ENCODE measurements around the gene MPL. TPM values are rescaled to one million over a fixed set of nuclear protein-coding genes. Genes with fewer than 3 reads are reported as not detected.
A peak's percentile ranks its signal among the peaks of the same experiment; 100 is the strongest.

Gene MPL
- total RNA-seq, 2 donors from 2014 or later: 0.94 to 16.6 TPM

- Mint-ChIP-seq H3K4me1 (peaks cover 25% of the 10 kb centered on the region), H3K27me3 (no peaks in the 10 kb centered on the region), H3K36me3 (ENCODE audit: low read depth) (peaks cover 3% of the 10 kb centered on the region), H3K4me3 (peak overlapping the region; percentile 93), H3K27ac (peak overlapping the region; percentile 82)
- DNase-seq: no peak
- no peaks in the 10 kb centered on the region for H3K9me3 ChIP-seq (ENCODE audit: control insufficient read depth, low read length, poor library complexity, severe bottlenecking)
- ATAC-seq: peak; percentile 32
Measured at GRCh38 chr1:43358121-43358745, 20.6 kb downstream of the MPL start.

- ATAC-seq: peak; percentile 99
- no peaks in the 10 kb centered on the region for H3K9me3 ChIP-seq (ENCODE audit: control insufficient read depth, low read length, poor library complexity, severe bottlenecking)
- Mint-ChIP-seq H3K27ac (peak within 1 kb of the TSS; percentile 82), H3K36me3 (ENCODE audit: low read depth) (peaks cover 6% of the 10 kb centered on the region), H3K4me3 (peak within 1 kb of the TSS; percentile 93), H3K4me1 (peaks cover 28% of the 10 kb centered on the region), H3K27me3 (no peaks in the 10 kb centered on the region)
- DNase-seq: peak; percentile 94 to 96 (median 95)
Measured at GRCh38 chr1:43358746-43359693, 21.4 kb downstream of the MPL start, which contains the start of gene CDC20. TSS of gene CDC20 (plus strand) at chr1:43358981. CDS start at chr1:43359216, 235 bp downstream.

GRCh38 chr1:43359696-43360095 is 22.1 kb downstream of the MPL start:
- no peaks in the 10 kb centered on the region for H3K27me3 Mint-ChIP-seq
- peak overlapping the region; percentile 16 for H3K27ac Mint-ChIP-seq
- peaks cover 27% of the 10 kb centered on the region for H3K4me1 Mint-ChIP-seq
- H3K4me3 Mint-ChIP-seq: peak overlapping the region; percentile 93
- ATAC-seq (no peak), DNase-seq (no peak)
- peaks cover 7% of the 10 kb centered on the region for H3K36me3 Mint-ChIP-seq (ENCODE audit: low read depth)
- H3K9me3 ChIP-seq (ENCODE audit: control insufficient read depth, low read length, poor library complexity, severe bottlenecking): no peaks in the 10 kb centered on the region

- no peaks in the 10 kb centered on the region for H3K9me3 ChIP-seq (ENCODE audit: control insufficient read depth, low read length, poor library complexity, severe bottlenecking)
- Mint-ChIP-seq H3K27ac (peak overlapping the region; percentile 8), H3K36me3 (ENCODE audit: low read depth) (peaks cover 7% of the 10 kb centered on the region), H3K4me3 (no peak overlapping the region), H3K4me1 (peaks cover 33% of the 10 kb centered on the region), H3K27me3 (no peaks in the 10 kb centered on the region)
- no peak for ATAC-seq
- DNase-seq: no peak
Measured at GRCh38 chr1:43360616-43361015, 23.0 kb downstream of the MPL start.

GRCh38 chr1:43363283-43363934 is 25.8 kb downstream of the MPL start:
- Mint-ChIP-seq H3K27me3 (no peaks in the 10 kb centered on the region), H3K4me1 (peaks cover 43% of the 10 kb centered on the region), H3K4me3 (no peak overlapping the region), H3K36me3 (ENCODE audit: low read depth) (peaks cover 12% of the 10 kb centered on the region), H3K27ac (peak overlapping the region; percentile 90)
- DNase-seq (no peak), ATAC-seq (no peak)
- H3K9me3 ChIP-seq (ENCODE audit: control insufficient read depth, low read length, poor library complexity, severe bottlenecking): no peaks in the 10 kb centered on the region

- ATAC-seq (no peak), DNase-seq (no peak)
- Mint-ChIP-seq H3K4me3 (no peak overlapping the region), H3K27me3 (no peaks in the 10 kb centered on the region), H3K27ac (peak overlapping the region; percentile 90), H3K36me3 (ENCODE audit: low read depth) (peaks cover 12% of the 10 kb centered on the region), H3K4me1 (peaks cover 47% of the 10 kb centered on the region)
- H3K9me3 ChIP-seq (ENCODE audit: control insufficient read depth, low read length, poor library complexity, severe bottlenecking): no peaks in the 10 kb centered on the region
Measured at GRCh38 chr1:43363935-43364525, 26.4 kb downstream of the MPL start.

- Mint-ChIP-seq H3K4me1 (peaks cover 44% of the 10 kb centered on the region), H3K36me3 (ENCODE audit: low read depth) (peaks cover 12% of the 10 kb centered on the region)
- DNase-seq: no peak
Measured at GRCh38 chr1:43365678-43366077, 28.1 kb downstream of the MPL start.

GRCh38 chr1:43366179-43366578 is 28.6 kb downstream of the MPL start:
- Mint-ChIP-seq H3K4me3 (peak overlapping the region; percentile 98), H3K27ac (peak overlapping the region; percentile 90), H3K4me1 (peaks cover 45% of the 10 kb centered on the region), H3K36me3 (ENCODE audit: low read depth) (peaks cover 12% of the 10 kb centered on the region), H3K27me3 (no peaks in the 10 kb centered on the region)
- ATAC-seq (no peak), DNase-seq (no peak)
- H3K9me3 ChIP-seq (ENCODE audit: control insufficient read depth, low read length, poor library complexity, severe bottlenecking): no peaks in the 10 kb centered on the region

More at GRCh38 chr1:43365678-43366077, 28.1 kb downstream of the MPL start:
- no peak for ATAC-seq
- Mint-ChIP-seq H3K27ac (peak overlapping the region; percentile 90), H3K27me3 (no peaks in the 10 kb centered on the region), H3K4me3 (peak overlapping the region; percentile 98)
- no peaks in the 10 kb centered on the region for H3K9me3 ChIP-seq (ENCODE audit: control insufficient read depth, low read length, poor library complexity, severe bottlenecking)

GRCh38 chr1:43366601-43367025 is 29.0 kb downstream of the MPL start:
- no peak for DNase-seq
- H3K27ac Mint-ChIP-seq: peak overlapping the region; percentile 90
- H3K4me1 Mint-ChIP-seq: peaks cover 41% of the 10 kb centered on the region
- H3K27me3 Mint-ChIP-seq: no peaks in the 10 kb centered on the region
- H3K4me3 Mint-ChIP-seq: peak overlapping the region; percentile 98
- H3K36me3 Mint-ChIP-seq (ENCODE audit: low read depth): peaks cover 10% of the 10 kb centered on the region
- no peak for ATAC-seq
- H3K9me3 ChIP-seq (ENCODE audit: control insufficient read depth, low read length, poor library complexity, severe bottlenecking): no peaks in the 10 kb centered on the region

- peak in 1 of 3 donors; percentile 12 for DNase-seq
- Mint-ChIP-seq H3K36me3 (ENCODE audit: low read depth) (peaks cover 10% of the 10 kb centered on the region), H3K4me3 (peak overlapping the region; percentile 98), H3K27me3 (no peaks in the 10 kb centered on the region), H3K27ac (peak overlapping the region; percentile 90), H3K4me1 (peaks cover 35% of the 10 kb centered on the region)
- ATAC-seq: peak; percentile 48
- H3K9me3 ChIP-seq (ENCODE audit: control insufficient read depth, low read length, poor library complexity, severe bottlenecking): no peaks in the 10 kb centered on the region
Measured at GRCh38 chr1:43367026-43367903, 29.6 kb downstream of the MPL start.

- Mint-ChIP-seq H3K4me3 (peak within 1 kb of the TSS; percentile 98), H3K27me3 (no peaks in the 10 kb centered on the region), H3K36me3 (ENCODE audit: low read depth) (peaks cover 9% of the 10 kb centered on the region), H3K27ac (peak within 1 kb of the TSS; percentile 90), H3K4me1 (peaks cover 35% of the 10 kb centered on the region)
- peak; percentile 56 to 83 (median 76) for DNase-seq
- no peaks in the 10 kb centered on the region for H3K9me3 ChIP-seq (ENCODE audit: control insufficient read depth, low read length, poor library complexity, severe bottlenecking)
- peak; percentile 81 for ATAC-seq
Measured at GRCh38 chr1:43367904-43368645, 30.5 kb downstream of the MPL start, which contains the start of gene ELOVL1. TSS of gene ELOVL1 (minus strand) at chr1:43368011. CDS start at chr1:43365609, 2,402 bp downstream.
